SK-N-SH (cell line): Measurements from ENCODE around the gene EEF1A2. TPM values are rescaled to one million over a fixed set of nuclear protein-coding genes. Genes with fewer than 3 reads are reported as not detected.
"Not testable (repeated sequence)": the region's sequence is repeated elsewhere in the genome, so short reads cannot be mapped to it uniquely, and the experiment has no call there.

ENCODE experiments used
- CTCF ChIA-PET: fragments of 300-600, 350-600 bp; formaldehyde crosslinking; extraction: SDS; loops from one replicate; lab custom pipeline; 2021; lab: Yijun Ruan, JAX
- POLR2A ChIA-PET: fragments of 350-600 bp; sonication (Branson Sonifier 250); formaldehyde crosslinking; extraction: SDS; loops from one replicate; lab custom pipeline; 2020; ENCODE audit warnings: antibody characterized with exemption, inconsistent platforms; lab: Yijun Ruan, JAX
- DNase-seq: peaks from one replicate; pipeline ENCODE4 v3.0.0; 2012
- H2AFZ ChIP-seq: fragments of 200-600 bp; sonication (generic); 2 replicates; pipeline ENCODE4 v1.8.1; 2016; ENCODE audit warnings: antibody characterized with exemption, mild to moderate bottlenecking, low read depth
- H3F3A ChIP-seq: fragments of 200-600 bp; sonication (generic); replicated peaks from 2 replicates; pipeline ENCODE3; 2016; ENCODE audit warnings: antibody characterized with exemption, mild to moderate bottlenecking; ENCODE audit not compliant: insufficient read depth
- H3K27ac ChIP-seq, 2 experiments: fragments of 200-500 bp in 1 of 2; fragments of 200-600 bp in 1 of 2; sonication (Bioruptor generic) in 1 of 2; sonication (generic), shearing (Covaris generic) in 1 of 2; 2 replicates each; pipeline versions ENCODE4 v1.5.1 to v1.6.1; 2014 to 2016; ENCODE audit warnings: low read depth in 2 of 2, inconsistent platforms in 1 of 2, low read length in 1 of 2, mild to moderate bottlenecking in 1 of 2, mixed read lengths in 1 of 2
- H3K27me3 ChIP-seq: fragments of 200-600 bp; sonication (generic), shearing (Covaris generic); 2 replicates; pipeline ENCODE4 v1.6.1; 2016; ENCODE audit warnings: mixed run types; ENCODE audit not compliant: insufficient read depth
- H3K36me3 ChIP-seq, 2 experiments: fragments of 200-500 bp in 1 of 2; fragments of 200-600 bp in 1 of 2; sonication (Bioruptor generic) in 1 of 2; sonication (generic) in 1 of 2; replicated peaks in 1 of 2; 2 replicates each; pipeline versions ENCODE3 to v1.5.1; 2014 to 2016; ENCODE audit warnings: low read length in 1 of 2, mild to moderate bottlenecking in 1 of 2; ENCODE audit not compliant: insufficient read depth in 2 of 2, control insufficient read depth in 1 of 2
- H3K4me1 ChIP-seq, 2 experiments: fragments of 200-500 bp in 1 of 2; fragments of 200-600 bp in 1 of 2; sonication (Bioruptor generic) in 1 of 2; sonication (generic), shearing (Covaris generic) in 1 of 2; 2 replicates each; pipeline versions ENCODE4 v1.5.1 to v1.6.1; 2014 to 2016; ENCODE audit warnings: low read depth in 1 of 2, low read length in 1 of 2, mixed run types in 1 of 2; ENCODE audit not compliant: insufficient read depth in 2 of 2, control insufficient read depth in 1 of 2
- H3K4me2 ChIP-seq: fragments of 200-600 bp; sonication (generic), shearing (Covaris generic); 2 replicates; pipeline ENCODE4 v1.6.1; 2017; ENCODE audit warnings: mixed run types
- H3K4me3 ChIP-seq, 2 experiments: fragments of 200-500 bp in 1 of 2; fragments of 200-600 bp in 1 of 2; sonication (Bioruptor generic) in 1 of 2; sonication (generic), shearing (Covaris generic) in 1 of 2; 2 replicates each; pipeline versions ENCODE4 v1.5.1 to v1.8.1; 2014 to 2016; ENCODE audit warnings: low read depth in 2 of 2, inconsistent platforms in 1 of 2, low read length in 1 of 2, mild to moderate bottlenecking in 1 of 2, mixed read lengths in 1 of 2, moderate library complexity in 1 of 2
- H3K79me2 ChIP-seq: fragments of 200-600 bp; sonication (generic); 2 replicates; pipeline ENCODE4 v1.8.1; 2017; ENCODE audit warnings: mild to moderate bottlenecking; ENCODE audit not compliant: insufficient read depth
- H3K9ac ChIP-seq: fragments of 200-600 bp; sonication (generic); 2 replicates; pipeline ENCODE4 v1.6.1; 2017; ENCODE audit warnings: mixed run types
- H3K9me2 ChIP-seq: fragments of 200-600 bp; sonication (generic); 2 replicates; pipeline ENCODE4 v1.6.1; 2017; ENCODE audit warnings: mixed run types
- H3K9me3 ChIP-seq: fragments of 200-600 bp; sonication (generic); 2 replicates; pipeline ENCODE4 v1.6.1; 2017; ENCODE audit warnings: mixed run types, mild to moderate bottlenecking, moderate library complexity
- H4K20me1 ChIP-seq: fragments of 200-600 bp; sonication (generic); 2 replicates; pipeline ENCODE4 v1.6.1; 2017; ENCODE audit warnings: mild to moderate bottlenecking, mixed run types; ENCODE audit not compliant: insufficient read depth
- CHD2 ChIP-seq: fragments of 150-350 bp; IDR thresholded peaks from 2 replicates; pipeline ENCODE4 v1.6.1; 2018; ENCODE audit warnings: low read length; ENCODE audit not compliant: partially characterized antibody
- ELF1 ChIP-seq: IDR thresholded peaks from 2 replicates; pipeline ENCODE4 v1.4.0; 2012
- EP300 ChIP-seq, 2 experiments: IDR thresholded peaks; 2 replicates each; pipeline versions ENCODE4 v1.4.0 to v1.6.1; 2012; ENCODE audit warnings: borderline replicate concordance in 1 of 2, low read depth in 1 of 2, low read length in 1 of 2
- EZH2phosphoT487 ChIP-seq: fragments of 200-600 bp; sonication (generic); IDR thresholded peaks from 2 replicates; pipeline ENCODE4 v1.6.1; 2017; ENCODE audit warnings: low read depth, mixed run types, mild to moderate bottlenecking, antibody characterized with exemption, moderate library complexity, borderline replicate concordance
- FOSL2 ChIP-seq: IDR thresholded peaks from 2 replicates; pipeline ENCODE4 v1.4.0; 2012; ENCODE audit warnings: low read depth, mild to moderate bottlenecking, moderate library complexity, borderline replicate concordance
- FOXM1 ChIP-seq: IDR thresholded peaks from 2 replicates; pipeline ENCODE4 v1.4.0; 2012; ENCODE audit warnings: low read depth, mild to moderate bottlenecking
- GABPA ChIP-seq: IDR thresholded peaks from 2 replicates; pipeline ENCODE4 v1.4.0; 2012; ENCODE audit warnings: low read depth, mild to moderate bottlenecking
- MAX ChIP-seq: IDR thresholded peaks from 2 replicates; pipeline ENCODE4 v1.4.0; 2012; ENCODE audit warnings: low read depth
- MXI1 ChIP-seq: IDR thresholded peaks from 2 replicates; pipeline ENCODE4 v1.6.1; 2012; ENCODE audit warnings: mild to moderate bottlenecking, low read depth, low read length, improper control_type of control experiment
- NFIC ChIP-seq: IDR thresholded peaks from 2 replicates; pipeline ENCODE4 v1.4.0; 2012; ENCODE audit warnings: borderline replicate concordance
- PBX3 ChIP-seq: IDR thresholded peaks from 2 replicates; pipeline ENCODE4; 2012
- POLR2AphosphoS5 ChIP-seq: IDR thresholded peaks from 2 replicates; pipeline ENCODE4 v1.6.1; 2012; ENCODE audit warnings: low read depth, low read length
- RAD21 ChIP-seq: IDR thresholded peaks from 2 replicates; pipeline ENCODE4 v1.6.1; 2012; ENCODE audit warnings: mild to moderate bottlenecking, low read length
- RCOR1 ChIP-seq: fragments of 150-350 bp; IDR thresholded peaks from 2 replicates; pipeline ENCODE4 v1.6.1; 2017; ENCODE audit warnings: antibody characterized with exemption, low read length
- REST ChIP-seq: IDR thresholded peaks from 2 replicates; pipeline ENCODE4 v1.6.1; 2012; ENCODE audit warnings: mild to moderate bottlenecking, low read depth, low read length, moderate library complexity
- SMC3 ChIP-seq: IDR thresholded peaks from 2 replicates; pipeline ENCODE4 v1.6.1; 2012; ENCODE audit warnings: low read depth, low read length, improper control_type of control experiment
- TAF1 ChIP-seq: IDR thresholded peaks from 2 replicates; pipeline ENCODE4 v1.6.1; 2012; ENCODE audit warnings: low read depth, mild to moderate bottlenecking, low read length, moderate library complexity, borderline replicate concordance
- TEAD4 ChIP-seq: IDR thresholded peaks from 2 replicates; pipeline ENCODE4 v1.4.0; 2012; ENCODE audit warnings: mild to moderate bottlenecking, borderline replicate concordance; ENCODE audit not compliant: insufficient read depth
- USF2 ChIP-seq: fragments of 150-350 bp; IDR thresholded peaks from 2 replicates; pipeline ENCODE4 v1.6.1; 2017; ENCODE audit warnings: antibody characterized with exemption, low read length, low read depth, borderline replicate concordance
- YY1 ChIP-seq: IDR thresholded peaks from 2 replicates; pipeline ENCODE4 v1.4.0; 2012; ENCODE audit warnings: low read depth, mild to moderate bottlenecking
- WGBS: methylation state at CpG from one replicate; pipeline ENCODE4 v1.1.6; 2017; ENCODE audit warnings: low lambda C conversion rate; 5-methylcytosine and 5-hydroxymethylcytosine counted together
- polyA plus RNA-seq, 3 experiments: library from polyadenylated mRNA; depleted of rRNA; stranded (reverse); fragments of >200 nt; gene quantifications; 2 replicates each; pipeline ENCODE4 v1.2.3, GENCODE V29; 2012

EEF1A2 gene
- polyA plus RNA-seq, 1 of the 3 experiments (the other 2 are of a cell fraction): 16.5 TPM

GRCh38 chr20:63517376-63518309 lies 18.8 kb upstream of the EEF1A2 start:
- 94% methylated on average over 20 of the region's 32 CpGs for WGBS
- no peak for DNase-seq
- Histone ChIP-seq H3K9me2 (no peaks in the 10 kb centered on the region), H3K27ac (no peak overlapping the region), H4K20me1 (peaks cover 15% of the 10 kb centered on the region), H3K36me3 (peaks cover 7% of the 10 kb centered on the region in 2 experiments), H3K9me3 (no peaks in the 10 kb centered on the region), H3K27me3 (no peaks in the 10 kb centered on the region), H3F3A (no peaks in the 10 kb centered on the region), H3K4me3 (no peak overlapping the region), H3K79me2 (peaks cover 16% of the 10 kb centered on the region), H2AFZ (no peak overlapping the region), H3K4me2 (no peak overlapping the region)
- POLR2A ChIA-PET: no interaction called here
- CTCF ChIA-PET: interaction anchor here (1.0 to 8.7 kb wide), 5 partner anchors 13 to 83 kb away, joined by 3 to 82 read pairs (median 3); partner anchors contain the start of gene PTK6
- TF ChIP-seq USF2 (no peak), MXI1 (no peak), SMC3 (no peak), RCOR1 (no peak), POLR2AphosphoS5 (no peak), RAD21 (no peak), REST (no peak), YY1 (no peak), FOXM1 (no peak), FOSL2 (no peak), ELF1 (no peak), MAX (no peak), PBX3 (no peak), TAF1 (no peak), GABPA (no peak), NFIC (no peak), EZH2phosphoT487 (no peak), TEAD4 (no peak), EP300 (IDR thresholded peaks at IDR 0.05; ENCODE audit: borderline replicate concordance in 1 of 2, low read depth in 1 of 2, low read length in 1 of 2) (no peak), CHD2 (no peak)
- TF ChIP-seq, all 33 proteins: peak for 0
- Histone ChIP-seq H3K9ac (no peak overlapping the region), H3K4me1 (peaks cover 4 to 25% of the 10 kb centered on the region in 2 experiments; a peak in 3 of 4 replicates)

- peaks cover 0 to 11% of the 10 kb centered on the region in 2 experiments; a peak in 1 of 4 replicates for H3K4me1 ChIP-seq
- 86% methylated on average over 8 of the region's 10 CpGs for WGBS
These were observed 15.6 kb upstream of the EEF1A2 start for GRCh38 chr20:63514520-63514919.

More at GRCh38 chr20:63514520-63514919, 15.6 kb upstream of the EEF1A2 start:
- H3K9me2 ChIP-seq, H3K27ac ChIP-seq, H3K79me2 ChIP-seq, H3K4me2 ChIP-seq, H3K36me3 ChIP-seq, H3K9me3 ChIP-seq, H4K20me1 ChIP-seq, H3K27me3 ChIP-seq, H3F3A ChIP-seq, DNase-seq, H3K9ac ChIP-seq, H3K4me3 ChIP-seq, H2AFZ ChIP-seq, CTCF ChIA-PET, POLR2A ChIA-PET: not testable (repeated sequence)
